Measurements from ENCODE around the gene CTRB2. TPM values are rescaled to one million over a fixed set of nuclear protein-coding genes. Genes with fewer than 3 reads are reported as not detected.
"Not testable (repeated sequence)": the region's sequence is repeated elsewhere in the genome, so short reads cannot be mapped to it uniquely, and the experiment has no call there.

The CTRB2 gene
- total RNA-seq, 1 experiment from 2014 or later: not detected

DNA sequence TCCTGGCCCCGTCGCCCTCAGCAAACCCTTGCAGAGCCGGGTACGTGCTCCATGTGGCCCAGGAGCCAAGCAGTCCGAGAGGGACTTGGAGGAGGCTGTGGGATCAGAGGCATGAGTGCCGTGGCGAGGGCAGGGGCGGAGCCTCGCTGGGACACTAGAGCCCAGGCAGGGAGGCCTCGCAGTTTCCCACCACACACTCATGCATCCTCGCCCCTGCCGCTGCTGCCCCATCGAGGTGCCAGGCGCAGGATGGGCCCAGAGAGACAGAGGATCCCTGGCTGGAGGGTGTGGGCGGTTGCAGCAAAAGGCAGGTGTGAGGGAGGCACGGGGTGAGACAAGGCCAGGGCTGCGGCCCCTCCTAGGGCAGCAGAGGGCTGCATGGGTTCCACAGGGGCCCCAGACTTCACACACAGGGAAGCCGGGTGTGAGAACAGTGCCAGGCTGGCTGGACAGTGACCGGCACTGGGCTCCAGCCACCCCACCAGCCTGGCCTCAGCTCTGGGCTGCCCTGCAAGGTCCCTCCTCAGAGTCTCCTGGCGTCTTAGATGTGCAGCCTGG lies 36.8 kb upstream of the CTRB2 start:
- in situ Hi-C loops (cut with HindIII; ENCODE audit: low sequenced_read_pairs): no loop called here

DNA sequence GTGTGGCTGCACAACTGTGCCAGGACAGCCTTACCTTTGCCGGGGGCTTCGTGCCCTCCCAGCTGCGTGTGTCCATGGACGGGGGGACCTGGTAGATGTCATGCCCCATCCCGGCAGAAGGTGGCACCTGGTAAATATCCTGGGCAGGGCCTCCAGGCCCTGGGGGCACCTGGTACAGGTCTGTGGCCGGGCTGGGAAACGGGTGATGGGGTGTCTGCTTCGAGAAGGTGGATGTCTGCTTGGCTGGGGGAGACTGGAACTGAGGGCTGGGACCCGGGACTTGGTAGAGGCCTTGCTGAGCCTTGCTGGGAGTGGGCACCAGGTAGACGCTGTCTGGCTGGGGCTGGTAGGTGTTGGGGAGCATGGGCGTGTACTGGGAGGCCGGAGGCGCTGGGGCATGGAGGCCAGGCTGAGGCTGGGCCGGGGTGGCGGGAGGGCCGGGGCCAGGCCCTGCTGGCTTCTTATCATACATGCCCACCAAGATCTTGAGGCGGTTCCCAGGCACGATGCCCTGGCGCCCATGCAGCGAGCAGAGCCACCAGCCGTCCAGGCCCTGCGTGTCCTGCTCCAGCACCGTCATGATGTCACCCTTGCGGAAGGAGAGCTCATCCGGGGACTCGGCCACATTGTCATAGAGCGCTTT lies 35.6 kb upstream of the CTRB2 start:
- in situ Hi-C loops (cut with HindIII; ENCODE audit: low sequenced_read_pairs): not testable (repeated sequence)

More for the DNA sequence above, 36.8 kb upstream of the CTRB2 start:
- DNase-seq (ENCODE audit: low spot score): no peak

DNA sequence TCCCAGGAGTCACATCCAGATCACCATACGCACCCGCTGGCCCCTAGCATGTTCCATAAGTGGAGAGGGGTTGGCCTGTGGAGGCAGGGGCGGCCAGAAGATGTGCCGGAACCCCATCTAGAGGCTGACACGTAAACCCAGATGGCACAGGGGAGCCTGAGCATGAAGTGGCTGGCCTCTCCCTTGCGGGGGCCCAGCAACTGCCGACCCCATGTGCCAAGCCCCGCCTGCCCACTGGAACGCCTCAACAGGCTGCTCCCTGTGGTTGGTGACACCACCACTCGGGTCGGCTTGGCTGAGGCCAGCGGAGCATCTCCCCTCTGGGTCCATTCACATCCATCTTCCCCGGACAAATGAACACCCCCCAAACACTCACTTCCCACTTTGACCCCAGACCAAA lies 35.0 kb upstream of the CTRB2 start:
- in situ Hi-C loops (cut with HindIII; ENCODE audit: low sequenced_read_pairs): no loop called here
- DNase-seq (ENCODE audit: low spot score): no peak

More for the DNA sequence above, 35.6 kb upstream of the CTRB2 start:
- not testable (repeated sequence) for DNase-seq (ENCODE audit: low spot score)

DNA sequence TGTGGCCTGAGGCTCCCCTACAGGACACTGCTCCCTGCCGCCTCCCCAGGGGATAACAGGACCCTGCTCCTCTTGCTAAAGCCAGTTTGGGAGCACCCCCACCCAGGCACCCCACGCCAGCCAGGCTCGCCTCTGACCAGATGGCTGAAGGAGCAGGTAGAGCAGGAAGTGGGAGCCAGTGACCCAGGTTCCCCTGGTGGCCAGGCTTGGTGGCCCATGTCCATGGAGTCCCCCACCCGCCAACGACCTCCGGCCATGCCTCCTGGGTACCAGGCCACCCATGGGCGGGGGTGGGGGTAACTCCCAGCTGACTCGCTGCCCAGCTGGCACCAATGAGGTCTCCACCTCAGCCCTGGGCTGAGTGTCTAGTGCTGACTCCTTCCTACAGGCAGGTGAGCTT lies 34.5 kb upstream of the CTRB2 start:
- no peak for DNase-seq (ENCODE audit: low spot score)
- in situ Hi-C loops (cut with HindIII; ENCODE audit: low sequenced_read_pairs): no loop called here

GRCh38 chr16:75240633-75241032 lies 33.7 kb upstream of the CTRB2 start:
- not testable (repeated sequence) for DNase-seq (ENCODE audit: low spot score)

DNA sequence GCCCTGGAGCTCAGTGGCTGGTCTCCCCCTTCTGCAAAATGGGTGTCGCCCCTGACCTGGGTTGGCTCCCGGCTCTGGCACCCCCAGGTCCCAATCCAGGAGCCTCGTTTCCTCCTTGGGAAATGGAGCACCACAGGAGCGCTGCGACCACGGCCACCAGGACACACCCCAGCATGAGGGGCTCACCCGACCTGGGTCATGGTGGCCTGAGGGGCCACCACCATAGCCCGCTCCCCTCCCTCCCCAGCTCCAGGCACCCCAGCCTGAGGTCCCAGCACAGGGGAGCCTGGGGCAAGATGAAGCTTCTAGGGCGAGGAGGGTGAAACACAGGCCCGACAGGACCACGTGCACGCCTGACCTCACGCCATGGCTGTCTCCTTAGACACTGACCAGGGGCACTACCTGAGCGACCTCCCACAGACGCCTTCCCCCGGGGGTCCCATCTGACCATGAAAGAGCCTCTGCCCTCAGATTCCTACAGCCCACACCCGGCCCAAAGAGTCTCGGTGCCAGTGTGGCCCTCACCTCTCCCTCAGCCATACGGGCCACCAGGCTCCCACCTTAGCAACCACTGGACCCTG lies 32.7 kb upstream of the CTRB2 start:
- in situ Hi-C loops (cut with HindIII; ENCODE audit: low sequenced_read_pairs): no loop called here
- DNase-seq (ENCODE audit: low spot score): no peak

More at GRCh38 chr16:75240633-75241032, 33.7 kb upstream of the CTRB2 start:
- in situ Hi-C loops (cut with HindIII; ENCODE audit: low sequenced_read_pairs): not testable (repeated sequence)

DNA sequence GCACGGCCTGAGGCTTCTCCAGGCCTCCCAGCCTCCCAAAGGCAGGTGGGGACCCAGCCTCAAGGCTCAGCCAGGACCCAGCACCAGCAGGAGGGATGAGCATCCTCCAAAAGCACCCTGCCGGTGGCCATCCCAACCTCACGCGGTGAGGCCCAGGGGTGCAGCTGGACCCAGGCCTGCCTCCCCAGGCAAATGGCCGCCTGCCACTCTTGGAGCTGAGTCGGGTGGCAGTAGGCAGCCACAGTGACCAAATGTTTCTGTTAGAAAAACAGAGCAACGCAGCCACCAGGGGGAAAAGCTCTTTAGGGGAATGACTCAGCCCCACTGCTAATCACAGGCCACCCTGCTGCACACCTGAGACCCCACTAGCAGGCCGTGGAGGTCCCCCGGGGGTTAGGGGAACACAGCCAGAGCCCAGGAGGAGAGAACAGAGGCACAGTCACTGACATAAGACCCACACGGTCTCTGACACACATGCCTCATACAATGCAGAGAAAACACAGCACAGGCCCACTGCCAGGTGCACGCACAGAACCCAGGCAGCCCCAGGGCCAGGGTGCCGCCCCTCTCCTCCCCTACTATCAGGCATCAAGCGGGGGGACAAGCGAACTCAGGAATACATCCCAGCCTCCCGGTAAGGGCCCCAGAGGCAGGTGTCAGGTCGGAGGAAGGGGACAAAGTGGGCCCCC lies 32.0 kb upstream of the CTRB2 start:
- in situ Hi-C loops (cut with HindIII; ENCODE audit: low sequenced_read_pairs): no loop called here
- peak; percentile 76 for DNase-seq (ENCODE audit: low spot score)

GRCh38 chr16:75238132-75238852 lies 31.3 kb upstream of the CTRB2 start:
- DNase-seq (ENCODE audit: low spot score): peak; percentile 92
- in situ Hi-C loops (cut with HindIII; ENCODE audit: low sequenced_read_pairs): no loop called here

DNA sequence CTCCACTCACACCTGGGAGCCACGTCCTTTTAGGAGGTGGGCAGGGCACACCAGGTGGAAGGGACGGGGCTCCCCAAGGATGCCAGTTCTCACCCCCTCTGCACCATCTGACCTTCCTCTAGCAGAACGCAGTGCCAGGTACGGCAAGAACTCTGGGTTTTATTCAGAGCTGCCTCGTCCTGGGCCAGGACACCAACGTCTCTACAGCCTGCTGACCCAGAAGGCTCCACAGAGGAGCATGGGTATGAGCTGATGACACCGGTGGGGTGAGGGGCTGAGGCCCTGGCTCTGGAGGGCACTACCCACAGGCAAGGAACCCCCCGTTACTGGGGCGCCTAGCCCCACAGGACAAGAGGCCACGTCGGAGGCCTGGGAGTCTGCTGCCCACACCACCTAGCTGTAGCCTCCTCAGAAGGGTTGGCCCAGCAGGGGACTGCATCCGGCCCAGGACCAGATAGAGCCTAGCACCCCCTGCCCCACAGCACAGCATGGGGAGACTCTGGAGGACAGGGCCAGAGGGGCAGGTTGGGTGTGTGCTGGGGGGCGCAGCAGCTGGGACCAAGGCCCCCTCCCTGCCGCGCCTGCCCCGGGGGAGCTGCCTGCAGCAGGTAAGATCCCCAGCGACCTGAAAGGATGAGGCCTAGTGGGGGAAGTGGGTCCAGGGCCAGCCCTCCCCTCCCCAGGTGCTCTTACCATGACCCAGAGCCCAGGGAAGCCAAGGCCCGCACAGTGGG lies 30.6 kb upstream of the CTRB2 start:
- in situ Hi-C loops (cut with HindIII; ENCODE audit: low sequenced_read_pairs): no loop called here
- peak; percentile 59 for DNase-seq (ENCODE audit: low spot score)

DNA sequence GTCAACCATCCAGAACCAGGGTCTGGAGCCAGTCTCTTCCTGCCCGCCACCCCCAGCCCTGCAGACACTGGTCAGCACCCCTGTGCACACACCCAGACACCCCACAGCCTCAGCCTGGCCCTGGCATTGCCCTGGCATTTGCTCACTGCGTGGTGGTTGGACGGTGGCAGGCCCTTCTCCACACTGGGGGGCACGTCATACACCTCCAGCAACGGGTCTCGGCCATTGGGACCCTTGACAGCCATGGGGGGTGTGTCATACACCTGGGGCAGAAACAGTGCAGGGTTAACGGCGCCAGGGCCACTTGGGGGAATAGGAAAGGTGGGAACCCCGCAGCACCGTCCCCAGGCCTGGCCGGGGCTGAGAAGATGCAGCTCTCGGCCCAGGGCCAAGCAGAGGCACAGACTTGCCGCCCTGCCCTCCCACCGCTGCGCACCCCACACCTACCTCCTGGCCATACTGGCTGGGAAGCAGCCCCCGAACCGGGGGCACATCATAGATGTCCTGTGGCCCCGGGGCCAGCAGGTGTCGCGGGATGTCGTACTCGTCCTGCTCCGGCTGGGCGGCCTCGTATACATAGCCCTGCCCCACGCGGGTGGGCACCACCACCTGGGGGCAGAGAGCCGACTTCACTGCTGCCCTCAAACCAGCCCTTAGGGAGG lies 29.9 kb upstream of the CTRB2 start:
- in situ Hi-C loops (cut with HindIII; ENCODE audit: low sequenced_read_pairs): no loop called here
- no peak for DNase-seq (ENCODE audit: low spot score)

DNA sequence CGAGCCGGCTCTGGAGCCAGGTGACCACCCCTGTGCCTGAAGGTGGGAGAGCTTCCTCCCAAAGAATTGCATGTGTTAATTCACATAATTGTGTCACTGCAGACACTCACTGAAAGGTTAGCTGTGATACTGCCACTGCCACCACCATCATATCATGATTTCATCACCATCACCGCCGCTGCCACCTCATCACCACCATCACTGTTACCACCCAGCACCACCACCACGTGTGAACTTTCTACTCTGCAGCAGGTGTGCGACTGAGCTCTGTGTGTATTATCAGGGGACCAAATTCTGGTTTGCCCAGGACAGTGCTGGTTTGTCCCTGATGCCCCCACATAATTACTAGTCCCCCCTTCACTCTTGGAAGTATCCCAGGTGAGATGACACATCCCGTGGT lies 29.3 kb upstream of the CTRB2 start:
- no peak for DNase-seq (ENCODE audit: low spot score)
- in situ Hi-C loops (cut with HindIII; ENCODE audit: low sequenced_read_pairs): no loop called here

DNA sequence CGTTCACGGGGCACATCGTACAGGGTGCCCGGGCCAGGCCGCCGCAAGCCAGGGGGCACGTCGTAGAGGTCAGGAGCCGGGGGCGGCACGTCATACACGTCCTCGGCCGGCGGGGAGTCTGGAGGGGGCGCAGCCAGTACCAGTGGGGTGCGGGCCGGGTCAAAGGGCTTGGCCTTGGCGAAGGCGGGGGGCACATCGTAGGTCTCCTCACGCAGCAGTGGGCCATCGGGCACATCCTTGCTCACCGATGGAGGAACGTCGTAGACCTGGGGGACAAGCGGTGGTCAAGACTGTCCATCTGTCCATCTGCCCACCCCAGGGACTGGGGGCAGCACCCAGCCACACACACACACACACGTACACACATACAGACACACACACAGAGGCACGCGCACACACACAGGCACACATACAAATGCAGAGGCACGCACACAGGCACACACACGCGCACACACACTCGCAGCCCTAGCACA lies 28.8 kb upstream of the CTRB2 start:
- DNase-seq (ENCODE audit: low spot score): no peak
- in situ Hi-C loops (cut with HindIII; ENCODE audit: low sequenced_read_pairs): no loop called here

DNA sequence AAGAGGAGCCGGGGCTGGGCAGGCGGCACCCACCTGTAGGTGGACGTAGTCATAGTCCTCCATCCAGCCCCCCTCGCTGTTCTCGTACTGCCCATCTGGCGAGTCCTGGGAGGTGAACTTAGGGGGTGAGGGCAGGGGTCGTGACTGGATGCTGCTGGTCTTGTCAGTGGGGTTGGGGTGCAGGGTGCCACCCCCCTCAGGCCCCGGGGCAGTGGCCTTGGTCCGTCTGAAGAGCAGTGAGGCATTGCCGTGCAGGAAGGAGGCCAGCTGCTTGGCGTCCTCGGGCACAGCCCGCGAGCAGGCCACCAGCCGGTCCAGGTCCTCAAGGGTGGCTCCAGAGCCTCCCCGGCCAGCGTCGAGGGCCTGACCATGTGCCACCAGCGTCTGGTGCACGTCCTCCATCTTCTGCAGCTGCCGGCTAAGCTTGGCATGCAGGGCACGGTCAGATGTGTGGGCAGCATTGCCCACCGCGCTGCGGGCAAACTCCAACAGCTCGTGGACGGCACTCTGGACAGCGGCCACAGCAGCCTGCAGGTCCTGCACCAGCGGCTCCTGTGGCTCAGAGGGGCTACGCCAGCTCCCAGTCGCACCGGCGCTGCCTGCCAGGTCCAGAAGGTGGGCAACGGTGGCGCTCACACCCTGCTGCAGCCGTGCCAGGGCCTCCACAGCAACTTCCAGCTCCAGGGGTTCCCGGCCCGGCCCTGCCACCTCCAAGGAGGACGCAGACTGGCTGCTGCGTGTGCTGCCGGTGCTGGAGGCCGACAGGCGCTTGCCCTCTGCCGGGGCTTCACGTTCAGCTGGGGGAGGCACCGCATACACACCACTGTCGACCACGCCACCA lies 28.1 kb upstream of the CTRB2 start:
- no peak for DNase-seq (ENCODE audit: low spot score)
- in situ Hi-C loops (cut with HindIII; ENCODE audit: low sequenced_read_pairs): no loop called here

GRCh38 chr16:75233611-75233938 lies 26.6 kb upstream of the CTRB2 start:
- in situ Hi-C loops (cut with HindIII; ENCODE audit: low sequenced_read_pairs): no loop called here
- DNase-seq (ENCODE audit: low spot score): no peak

GRCh38 chr16:75231570-75231969 lies 24.6 kb upstream of the CTRB2 start:
- in situ Hi-C loops (cut with HindIII; ENCODE audit: low sequenced_read_pairs): no loop called here
- no peak for DNase-seq (ENCODE audit: low spot score)

- in situ Hi-C loops (cut with HindIII; ENCODE audit: low sequenced_read_pairs): no loop called here
- DNase-seq (ENCODE audit: low spot score): no peak
Measured at GRCh38 chr16:75230471-75231110, 23.6 kb upstream of the CTRB2 start.

All from G401 (cell line).